ENCODE results near the gene FBXW4.

FBXW4 gene

GRCh38 chr10:101623528-101623927, 71.4 kb downstream of the FBXW4 start:
- Histone ChIP-seq H3K27ac (no peak overlapping the region), H3K4me3 (ENCODE audit: low read depth, low read length) (no peak overlapping the region), H3K27me3 (replicated peaks) (no peaks in the 10 kb centered on the region), H3K36me3 (replicated peaks) (no peaks in the 10 kb centered on the region)
- TF ChIP-seq CTCF (IDR thresholded peaks at IDR 0.05; ENCODE audit: low read depth, low read length, missing control alignments), result no peak
- DNase-seq, result no peak
- in situ Hi-C loops (cut with HindIII; ENCODE audit: low pct_ligation_motif_present, low sequenced_read_pairs), result no loop called here

- in situ Hi-C loops (cut with HindIII; ENCODE audit: low pct_ligation_motif_present, low sequenced_read_pairs), result no loop called here
- no peak for TF ChIP-seq CTCF (IDR thresholded peaks at IDR 0.05; ENCODE audit: low read depth, low read length, missing control alignments)
- no peaks in the 10 kb centered on the region for H3K36me3 ChIP-seq (replicated peaks)
These were observed 75.0 kb downstream of the FBXW4 start for GRCh38 chr10:101619983-101620382.

GRCh38 chr10:101618871-101619270, 76.1 kb downstream of the FBXW4 start:
- no peaks in the 10 kb centered on the region for H3K27me3 ChIP-seq (replicated peaks)
- in situ Hi-C loops (cut with HindIII; ENCODE audit: low pct_ligation_motif_present, low sequenced_read_pairs), result no loop called here
- no peak overlapping the region for H3K27ac ChIP-seq
- DNase-seq, result no peak
- no peak overlapping the region for H3K4me3 ChIP-seq (ENCODE audit: low read depth, low read length)
- H3K36me3 ChIP-seq (replicated peaks), result no peaks in the 10 kb centered on the region
- no peak for TF ChIP-seq CTCF (IDR thresholded peaks at IDR 0.05; ENCODE audit: low read depth, low read length, missing control alignments)

More at GRCh38 chr10:101619983-101620382, 75.0 kb downstream of the FBXW4 start:
- Histone ChIP-seq H3K27me3 (replicated peaks) (no peaks in the 10 kb centered on the region), H3K4me3 (ENCODE audit: low read depth, low read length) (no peak overlapping the region), H3K27ac (no peak overlapping the region)
- DNase-seq, result no peak

- H3K27ac ChIP-seq, result no peak overlapping the region
- no peak for DNase-seq
- in situ Hi-C loops (cut with HindIII; ENCODE audit: low pct_ligation_motif_present, low sequenced_read_pairs), result no loop called here
- TF ChIP-seq CTCF (IDR thresholded peaks at IDR 0.05; ENCODE audit: low read depth, low read length, missing control alignments), result no peak
- H3K36me3 ChIP-seq (replicated peaks), result no peaks in the 10 kb centered on the region
- H3K27me3 ChIP-seq (replicated peaks), result no peaks in the 10 kb centered on the region
- H3K4me3 ChIP-seq (ENCODE audit: low read depth, low read length), result no peak overlapping the region
These were observed 77.0 kb downstream of the FBXW4 start for GRCh38 chr10:101617824-101618568.

- no peaks in the 10 kb centered on the region for H3K36me3 ChIP-seq (replicated peaks)
- H3K27ac ChIP-seq, result no peak overlapping the region
- DNase-seq, result no peak
These were observed 77.7 kb downstream of the FBXW4 start for GRCh38 chr10:101617102-101617823.

More at GRCh38 chr10:101617102-101617823, 77.7 kb downstream of the FBXW4 start:
- peak; percentile 46 for TF ChIP-seq CTCF (IDR thresholded peaks at IDR 0.05; ENCODE audit: low read depth, low read length, missing control alignments)
- no peak overlapping the region for H3K4me3 ChIP-seq (ENCODE audit: low read depth, low read length)
- H3K27me3 ChIP-seq (replicated peaks), result no peaks in the 10 kb centered on the region
- in situ Hi-C loops (cut with HindIII; ENCODE audit: low pct_ligation_motif_present, low sequenced_read_pairs), result no loop called here

Measured in brain microvascular endothelial cell (primary cell).